HG02798 (cell line): ENCODE results near the gene ITPR1.

ENCODE experiments used
- ATAC-seq: cut with Tn5 transposase; IDR thresholded peaks from one replicate; pipeline ENCODE4 v1.9.1; 2021; ENCODE audit warnings: mild to moderate bottlenecking; ENCODE audit not compliant: unreplicated experiment, poor library complexity

Gene ITPR1

GRCh38 chr3:4529876-4530588, 36.9 kb downstream of the ITPR1 start:
- no peak for ATAC-seq

GRCh38 chr3:4531478-4532025, 38.4 kb downstream of the ITPR1 start:
- no peak for ATAC-seq

GRCh38 chr3:4532535-4533112, 39.5 kb downstream of the ITPR1 start:
- ATAC-seq, result no peak

GRCh38 chr3:4533489-4534443, 40.6 kb downstream of the ITPR1 start:
- ATAC-seq, result no peak

GRCh38 chr3:4534906-4535305, 41.8 kb downstream of the ITPR1 start:
- ATAC-seq, result no peak

GRCh38 chr3:4536260-4536659, 43.1 kb downstream of the ITPR1 start:
- ATAC-seq, result no peak

GRCh38 chr3:4540267-4540666, 47.1 kb downstream of the ITPR1 start:
- ATAC-seq, result no peak

- ATAC-seq, result no peak
Observed at GRCh38 chr3:4543110-4543509, 50.0 kb downstream of the ITPR1 start.

- ATAC-seq, result no peak
Observed at GRCh38 chr3:4546346-4547178, 53.4 kb downstream of the ITPR1 start.

- ATAC-seq, result no peak
Observed at GRCh38 chr3:4547799-4548198, 54.7 kb downstream of the ITPR1 start.

- no peak for ATAC-seq
Observed at GRCh38 chr3:4548356-4548755, 55.2 kb downstream of the ITPR1 start.

- no peak for ATAC-seq
Observed at GRCh38 chr3:4548780-4549179, 55.6 kb downstream of the ITPR1 start.

GRCh38 chr3:4549896-4550295, 56.7 kb downstream of the ITPR1 start:
- no peak for ATAC-seq

- ATAC-seq, result no peak
Observed at GRCh38 chr3:4551051-4551711, 58.0 kb downstream of the ITPR1 start.

- no peak for ATAC-seq
Observed at GRCh38 chr3:4551794-4552442, 58.8 kb downstream of the ITPR1 start.

GRCh38 chr3:4552811-4553210, 59.7 kb downstream of the ITPR1 start:
- ATAC-seq, result no peak

- ATAC-seq, result no peak
Observed at GRCh38 chr3:4561661-4562060, 68.5 kb downstream of the ITPR1 start.

GRCh38 chr3:4562595-4562994, 69.4 kb downstream of the ITPR1 start:
- no peak for ATAC-seq

GRCh38 chr3:4564270-4564669, 71.1 kb downstream of the ITPR1 start:
- no peak for ATAC-seq
